ENCODE results near the gene ERICH6B.
A peak's percentile ranks its signal among the peaks of the same experiment; 100 is the strongest.

The ERICH6B gene

DNA sequence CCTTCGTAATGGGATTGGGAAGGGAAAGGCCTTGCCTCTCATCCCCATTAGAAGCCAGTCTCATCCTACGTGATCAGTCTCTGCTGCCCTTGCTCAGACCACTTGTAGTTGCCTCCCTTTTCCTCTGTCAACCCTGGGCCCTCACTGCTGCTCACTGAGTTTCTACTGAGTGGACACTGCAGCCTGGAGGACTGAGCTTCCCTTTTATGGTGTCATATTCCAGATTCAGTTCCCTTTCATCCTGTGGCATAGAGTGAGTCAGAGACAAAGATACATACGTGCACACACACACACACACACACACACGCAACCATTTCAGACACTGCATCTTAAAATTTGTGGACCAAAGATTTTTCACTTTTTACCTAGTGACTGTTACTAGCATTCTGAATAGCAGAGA, 94.2 kb downstream of the ERICH6B start:
- Histone ChIP-seq H3K9me3 (ENCODE audit: control insufficient read depth, low read length) (no peaks in the 10 kb centered on the region), H3K4me3 (ENCODE audit: extremely low read depth, insufficient read depth, low read length, poor library complexity, severe bottlenecking) (no peak overlapping the region), H3K36me3 (ENCODE audit: control insufficient read depth, insufficient read depth, low read length) (peaks cover 55% of the 10 kb centered on the region), H3K27ac (ENCODE audit: low read depth, low read length, severe bottlenecking) (no peak overlapping the region), H3K4me1 (ENCODE audit: control insufficient read depth, insufficient read depth, low read length, poor library complexity, severe bottlenecking) (peaks cover 54% of the 10 kb centered on the region)
- 82 to 92% methylated on average over 2 to 4 of the region's 4 CpGs for WGBS, 2 experiments (ENCODE audit: insufficient coverage in 2 of 2)

DNA sequence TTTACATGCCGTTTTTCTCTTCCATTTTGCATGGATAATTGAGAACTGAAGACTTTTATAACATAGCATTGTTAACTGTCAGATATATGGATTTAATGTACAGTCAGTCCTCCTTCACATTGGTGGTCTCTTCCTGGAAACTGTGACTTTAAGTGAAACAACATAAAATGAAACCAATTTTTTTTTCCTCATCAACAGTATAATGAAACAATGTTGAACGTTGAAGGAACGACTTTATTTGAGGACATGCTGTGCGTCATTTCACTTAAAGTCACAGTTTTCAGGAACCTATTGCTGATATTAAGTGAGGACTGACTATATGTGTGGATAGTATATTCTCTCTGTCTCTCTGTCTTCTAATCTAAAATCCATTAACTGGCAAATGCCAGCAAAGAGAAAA, 96.0 kb downstream of the ERICH6B start:
- Histone ChIP-seq H3K4me3 (ENCODE audit: extremely low read depth, insufficient read depth, low read length, poor library complexity, severe bottlenecking) (no peak overlapping the region), H3K36me3 (ENCODE audit: control insufficient read depth, insufficient read depth, low read length) (peaks cover 57% of the 10 kb centered on the region), H3K4me1 (ENCODE audit: control insufficient read depth, insufficient read depth, low read length, poor library complexity, severe bottlenecking) (peaks cover 57% of the 10 kb centered on the region), H3K27ac (ENCODE audit: low read depth, low read length, severe bottlenecking) (peak overlapping the region; percentile 63), H3K9me3 (ENCODE audit: control insufficient read depth, low read length) (no peaks in the 10 kb centered on the region)
- 85% methylated on average over 2 of the region's 4 CpGs; no CpG with 5 or more reads in 1 of the 2 experiments for WGBS, 2 experiments (ENCODE audit: insufficient coverage in 2 of 2)

DNA sequence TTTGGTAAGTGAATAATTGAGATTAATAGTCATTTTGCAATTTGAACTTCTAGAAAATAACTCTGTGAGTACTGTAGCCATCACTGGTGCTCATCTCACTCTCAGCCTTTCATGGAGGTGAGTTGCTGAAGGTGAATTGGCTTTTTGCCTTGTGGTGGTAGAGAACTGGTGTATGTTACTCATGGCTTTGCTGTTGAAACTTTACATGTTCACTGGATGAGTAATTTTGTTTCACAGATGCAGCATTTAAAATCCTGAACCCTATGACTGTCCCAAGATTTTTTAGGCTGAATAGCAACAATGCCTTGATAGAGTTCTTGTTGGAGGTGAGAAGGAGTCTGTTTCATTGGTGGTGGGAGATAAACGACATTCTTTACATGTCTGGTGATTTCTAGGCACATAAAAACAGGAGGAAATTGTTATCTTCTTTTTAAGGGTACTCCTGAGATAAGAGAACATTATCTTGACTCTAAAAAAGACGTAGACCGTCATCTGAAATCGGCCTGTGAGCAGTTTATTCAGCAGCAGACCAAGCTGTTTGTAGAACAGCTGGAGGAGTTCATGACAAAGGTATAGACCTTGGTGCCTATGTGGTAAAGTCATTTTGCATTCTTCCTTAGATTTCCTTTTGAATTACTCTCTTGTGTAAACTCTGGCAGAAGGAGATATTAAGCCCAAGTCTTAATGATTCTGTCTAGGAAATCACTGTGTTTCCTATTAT, 96.9 kb downstream of the ERICH6B start:
- H3K27ac ChIP-seq (ENCODE audit: low read depth, low read length, severe bottlenecking): peak overlapping the region; percentile 63
- H3K4me3 ChIP-seq (ENCODE audit: extremely low read depth, insufficient read depth, low read length, poor library complexity, severe bottlenecking): no peak overlapping the region
- H3K36me3 ChIP-seq (ENCODE audit: control insufficient read depth, insufficient read depth, low read length): peaks cover 57% of the 10 kb centered on the region
- peaks cover 51% of the 10 kb centered on the region for H3K4me1 ChIP-seq (ENCODE audit: control insufficient read depth, insufficient read depth, low read length, poor library complexity, severe bottlenecking)
- no peaks in the 10 kb centered on the region for H3K9me3 ChIP-seq (ENCODE audit: control insufficient read depth, low read length)
- WGBS, 2 experiments (ENCODE audit: insufficient coverage in 2 of 2): 66 to 68% methylated on average over 4 of the region's 4 CpGs

DNA sequence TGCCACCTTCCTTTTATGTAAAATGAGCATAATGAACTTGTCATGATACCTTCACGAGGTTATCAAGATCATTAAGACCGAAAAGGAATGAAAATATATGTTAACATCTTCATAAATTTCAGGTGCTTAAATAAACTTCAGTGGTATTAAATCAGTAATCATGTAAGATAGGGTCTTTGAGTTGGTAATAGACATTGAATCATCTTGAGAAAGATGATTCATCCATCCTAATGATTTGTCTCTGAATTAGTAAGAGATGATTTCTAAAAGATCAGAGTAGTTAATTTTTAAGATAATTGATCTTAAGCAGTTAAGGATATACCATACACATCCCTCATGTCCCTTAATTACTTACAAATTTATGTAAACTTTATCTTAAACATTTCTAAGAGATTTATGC, 98.8 kb downstream of the ERICH6B start:
- Histone ChIP-seq H3K4me3 (ENCODE audit: extremely low read depth, insufficient read depth, low read length, poor library complexity, severe bottlenecking) (no peak overlapping the region), H3K4me1 (ENCODE audit: control insufficient read depth, insufficient read depth, low read length, poor library complexity, severe bottlenecking) (peaks cover 37% of the 10 kb centered on the region), H3K36me3 (ENCODE audit: control insufficient read depth, insufficient read depth, low read length) (peaks cover 59% of the 10 kb centered on the region), H3K27ac (ENCODE audit: low read depth, low read length, severe bottlenecking) (no peak overlapping the region), H3K9me3 (ENCODE audit: control insufficient read depth, low read length) (no peaks in the 10 kb centered on the region)
- no CpG with 5 or more reads among the region's 2 CpGs for WGBS, 2 experiments (ENCODE audit: insufficient coverage in 2 of 2)

DNA sequence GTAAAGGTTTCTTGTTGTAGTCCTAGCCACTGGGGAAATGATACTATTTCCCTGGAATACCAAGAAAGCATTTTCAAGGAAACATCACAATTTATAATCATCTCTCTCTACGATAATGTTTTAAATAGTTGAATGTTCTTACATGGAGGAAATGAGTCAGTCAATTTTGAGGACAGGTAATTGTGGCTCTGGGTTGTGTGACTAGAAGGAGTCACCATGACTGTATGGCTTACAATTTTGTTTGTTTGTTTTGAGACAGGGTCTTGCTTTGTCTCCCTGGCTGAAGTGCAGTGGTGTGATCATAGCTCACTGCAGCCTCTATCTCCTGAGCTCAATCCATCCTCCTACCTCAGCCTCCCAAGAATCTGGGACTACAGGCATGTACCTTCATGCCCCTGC, 103.4 kb downstream of the ERICH6B start:
- Histone ChIP-seq H3K4me3 (ENCODE audit: extremely low read depth, insufficient read depth, low read length, poor library complexity, severe bottlenecking) (no peak overlapping the region), H3K4me1 (ENCODE audit: control insufficient read depth, insufficient read depth, low read length, poor library complexity, severe bottlenecking) (peaks cover 6% of the 10 kb centered on the region), H3K9me3 (ENCODE audit: control insufficient read depth, low read length) (no peaks in the 10 kb centered on the region), H3K36me3 (ENCODE audit: control insufficient read depth, insufficient read depth, low read length) (peaks cover 68% of the 10 kb centered on the region), H3K27ac (ENCODE audit: low read depth, low read length, severe bottlenecking) (peak overlapping the region; percentile 43)
- no CpG with 5 or more reads among the region's 1 CpG for WGBS, 2 experiments (ENCODE audit: insufficient coverage in 2 of 2)

DNA sequence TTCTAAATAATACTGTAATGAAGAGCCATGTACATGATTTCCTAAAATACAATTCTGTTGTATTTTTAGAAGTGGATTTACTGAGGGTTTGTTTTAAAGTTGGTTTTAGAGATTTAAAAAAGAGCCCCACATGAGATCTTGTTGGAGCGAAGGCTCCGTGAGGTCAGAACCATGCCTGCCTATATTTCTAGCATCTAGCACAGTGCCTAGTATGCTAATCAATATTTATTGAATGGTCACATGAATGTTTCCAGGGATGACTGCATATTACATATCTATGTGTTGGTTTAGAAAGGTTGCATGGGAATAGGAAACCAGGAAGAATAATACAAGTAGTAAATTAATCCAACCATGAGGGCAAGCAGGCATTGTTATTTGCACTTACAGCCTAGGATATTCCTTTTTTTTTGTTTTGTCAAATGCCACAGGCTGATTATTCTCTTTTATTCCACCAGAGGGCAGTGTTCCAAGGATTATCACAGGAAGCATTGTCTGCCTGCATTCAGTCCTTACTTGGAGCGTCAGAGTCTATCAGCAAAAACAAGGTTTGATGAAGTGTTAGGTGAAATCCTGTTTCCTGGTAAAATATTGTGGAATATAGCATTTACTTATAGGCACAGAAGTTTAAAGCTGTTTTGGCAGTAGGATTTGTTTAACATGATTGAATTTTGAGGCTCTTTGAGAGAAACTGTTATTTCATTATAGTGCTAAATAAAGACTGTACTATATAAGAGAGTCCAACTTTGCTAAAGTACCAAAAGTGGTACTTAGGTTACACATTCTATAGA, 104.0 kb downstream of the ERICH6B start:
- Histone ChIP-seq H3K36me3 (ENCODE audit: control insufficient read depth, insufficient read depth, low read length) (peaks cover 68% of the 10 kb centered on the region), H3K27ac (ENCODE audit: low read depth, low read length, severe bottlenecking) (peak overlapping the region; percentile 43), H3K4me3 (ENCODE audit: extremely low read depth, insufficient read depth, low read length, poor library complexity, severe bottlenecking) (no peak overlapping the region), H3K9me3 (ENCODE audit: control insufficient read depth, low read length) (no peaks in the 10 kb centered on the region), H3K4me1 (ENCODE audit: control insufficient read depth, insufficient read depth, low read length, poor library complexity, severe bottlenecking) (peaks cover 5% of the 10 kb centered on the region)
- WGBS, 2 experiments (ENCODE audit: insufficient coverage in 2 of 2): 86% methylated on average over 1 of the region's 3 CpGs; no CpG with 5 or more reads in 1 of the 2 experiments

DNA sequence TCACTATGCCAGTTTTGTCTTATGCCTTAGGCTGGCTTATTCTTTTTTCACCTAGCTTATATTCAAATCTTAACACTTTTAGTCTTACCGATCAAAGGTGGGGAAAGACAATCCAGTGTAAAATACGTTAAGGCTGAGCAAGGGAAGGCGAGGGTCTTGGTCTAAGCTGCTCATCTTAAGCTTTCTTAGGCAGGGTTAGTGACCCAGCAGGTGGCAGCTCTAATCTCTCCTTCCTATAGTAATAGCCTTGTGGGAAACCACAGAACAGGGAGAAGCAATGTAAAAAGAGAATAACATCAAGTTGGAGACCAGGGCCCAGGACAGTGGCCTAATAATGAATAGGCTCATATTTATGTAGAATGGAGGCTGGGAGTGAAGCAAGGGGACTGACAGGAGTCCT, 104.9 kb downstream of the ERICH6B start:
- H3K36me3 ChIP-seq (ENCODE audit: control insufficient read depth, insufficient read depth, low read length): peaks cover 68% of the 10 kb centered on the region
- no peak overlapping the region for H3K27ac ChIP-seq (ENCODE audit: low read depth, low read length, severe bottlenecking)
- WGBS, 2 experiments (ENCODE audit: insufficient coverage in 2 of 2): 76 to 100% methylated on average over 2 to 3 of the region's 3 CpGs
- no peaks in the 10 kb centered on the region for H3K9me3 ChIP-seq (ENCODE audit: control insufficient read depth, low read length)
- H3K4me1 ChIP-seq (ENCODE audit: control insufficient read depth, insufficient read depth, low read length, poor library complexity, severe bottlenecking): no peaks in the 10 kb centered on the region
- no peak overlapping the region for H3K4me3 ChIP-seq (ENCODE audit: extremely low read depth, insufficient read depth, low read length, poor library complexity, severe bottlenecking)

DNA sequence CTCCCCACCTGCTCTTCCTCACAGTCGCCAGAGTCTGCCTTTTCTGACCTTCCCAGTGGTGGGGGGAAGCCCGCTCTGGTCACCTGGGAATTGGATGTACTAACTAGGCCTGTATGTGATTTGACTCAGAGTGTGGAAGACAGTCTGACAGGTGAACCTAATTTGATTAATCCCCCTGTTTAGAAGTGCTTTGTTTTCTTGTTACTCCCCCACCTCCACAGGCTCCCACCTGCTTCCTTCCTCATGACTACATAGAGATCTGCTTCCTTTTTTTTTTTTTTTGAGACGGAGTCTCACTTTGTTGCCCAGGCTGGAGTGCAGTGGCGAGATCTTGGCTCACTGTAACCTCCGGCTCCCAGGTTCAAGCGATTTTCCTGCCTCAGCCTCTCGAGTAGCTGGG, 106.8 kb downstream of the ERICH6B start:
- Histone ChIP-seq H3K4me1 (ENCODE audit: control insufficient read depth, insufficient read depth, low read length, poor library complexity, severe bottlenecking) (no peaks in the 10 kb centered on the region), H3K9me3 (ENCODE audit: control insufficient read depth, low read length) (no peaks in the 10 kb centered on the region), H3K36me3 (ENCODE audit: control insufficient read depth, insufficient read depth, low read length) (peaks cover 69% of the 10 kb centered on the region), H3K27ac (ENCODE audit: low read depth, low read length, severe bottlenecking) (no peak overlapping the region), H3K4me3 (ENCODE audit: extremely low read depth, insufficient read depth, low read length, poor library complexity, severe bottlenecking) (no peak overlapping the region)
- WGBS, 2 experiments (ENCODE audit: insufficient coverage in 2 of 2): 97 to 100% methylated on average over 4 to 6 of the region's 7 CpGs

DNA sequence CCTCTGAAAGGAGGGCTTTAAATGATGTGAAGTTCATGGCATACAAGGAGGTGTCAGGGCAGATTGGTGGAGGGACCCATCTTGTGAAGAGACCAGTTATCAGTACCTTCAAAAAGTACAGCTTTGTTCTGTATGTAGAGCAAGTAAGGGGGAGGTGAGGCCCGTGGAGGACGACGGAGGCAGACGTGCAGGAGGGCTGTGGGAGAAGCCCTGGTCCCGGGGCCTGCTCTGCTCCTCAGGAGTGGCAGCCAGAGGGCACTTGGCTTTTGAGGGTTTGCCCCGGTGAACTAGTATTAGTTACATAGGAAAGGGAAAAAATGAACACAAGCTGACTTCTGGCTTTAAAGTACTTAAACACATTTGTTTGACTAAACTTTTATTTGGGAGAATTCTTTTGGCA, 108.7 kb downstream of the ERICH6B start:
- 88 to 100% methylated on average over 4 to 6 of the region's 6 CpGs for WGBS, 2 experiments (ENCODE audit: insufficient coverage in 2 of 2)
- peaks cover 79% of the 10 kb centered on the region for H3K36me3 ChIP-seq (ENCODE audit: control insufficient read depth, insufficient read depth, low read length)
- no peak overlapping the region for H3K4me3 ChIP-seq (ENCODE audit: extremely low read depth, insufficient read depth, low read length, poor library complexity, severe bottlenecking)
- no peak overlapping the region for H3K27ac ChIP-seq (ENCODE audit: low read depth, low read length, severe bottlenecking)
- no peaks in the 10 kb centered on the region for H3K9me3 ChIP-seq (ENCODE audit: control insufficient read depth, low read length)
- H3K4me1 ChIP-seq (ENCODE audit: control insufficient read depth, insufficient read depth, low read length, poor library complexity, severe bottlenecking): no peaks in the 10 kb centered on the region

DNA sequence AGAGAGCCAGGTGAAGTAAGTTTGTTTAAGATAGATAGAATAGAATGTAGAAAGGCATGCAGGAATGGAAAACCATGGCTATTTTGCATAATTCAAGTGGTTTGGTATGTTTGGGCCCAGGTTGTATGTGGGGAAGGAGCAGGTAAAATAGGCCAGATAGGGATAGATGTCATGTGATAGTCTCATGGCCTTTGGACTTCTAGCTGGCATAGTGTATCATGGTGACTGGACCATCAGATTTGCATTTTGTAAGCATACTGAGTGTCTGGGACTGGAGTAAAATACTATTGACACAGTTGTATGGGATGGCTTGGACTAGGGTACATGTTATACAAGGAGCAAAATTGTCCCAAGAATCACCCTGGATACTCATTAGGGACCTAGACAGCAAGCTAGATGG, 111.9 kb downstream of the ERICH6B start:
- Histone ChIP-seq H3K9me3 (ENCODE audit: control insufficient read depth, low read length) (peaks cover 4% of the 10 kb centered on the region), H3K4me3 (ENCODE audit: extremely low read depth, insufficient read depth, low read length, poor library complexity, severe bottlenecking) (no peak overlapping the region), H3K27ac (ENCODE audit: low read depth, low read length, severe bottlenecking) (no peak overlapping the region), H3K4me1 (ENCODE audit: control insufficient read depth, insufficient read depth, low read length, poor library complexity, severe bottlenecking) (peaks cover 4% of the 10 kb centered on the region), H3K36me3 (ENCODE audit: control insufficient read depth, insufficient read depth, low read length) (peaks cover 77% of the 10 kb centered on the region)

DNA sequence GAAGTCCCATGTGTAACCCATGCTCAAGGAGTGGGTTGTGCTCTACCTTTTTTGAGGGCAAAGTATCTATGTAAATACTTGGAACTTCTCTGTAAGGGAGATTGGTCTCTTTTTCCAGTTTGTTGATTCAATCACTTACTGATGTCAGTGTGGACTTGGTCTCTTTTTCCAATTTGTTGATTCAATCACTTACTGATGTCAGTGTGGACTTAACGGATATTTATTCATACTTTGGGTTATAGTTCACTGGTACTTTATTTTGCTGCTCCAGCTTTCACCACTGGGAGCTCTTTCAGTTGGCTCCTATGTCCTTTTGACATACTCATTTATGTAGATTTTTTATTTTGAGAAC, 114.4 kb downstream of the ERICH6B start:
- Histone ChIP-seq H3K9me3 (ENCODE audit: control insufficient read depth, low read length) (peaks cover 8% of the 10 kb centered on the region), H3K36me3 (ENCODE audit: control insufficient read depth, insufficient read depth, low read length) (peaks cover 90% of the 10 kb centered on the region), H3K4me3 (ENCODE audit: extremely low read depth, insufficient read depth, low read length, poor library complexity, severe bottlenecking) (no peak overlapping the region), H3K27ac (ENCODE audit: low read depth, low read length, severe bottlenecking) (no peak overlapping the region), H3K4me1 (ENCODE audit: control insufficient read depth, insufficient read depth, low read length, poor library complexity, severe bottlenecking) (peaks cover 4% of the 10 kb centered on the region)
- no CpG with 5 or more reads among the region's 1 CpG for WGBS, 2 experiments (ENCODE audit: insufficient coverage in 2 of 2)
